Trophoblast cell (in vitro differentiated cells and primary cell): ENCODE results near the gene FBXO10.

Source experiments
- DNase-seq, 2 donors: peaks; one replicate each; pipeline ENCODE4 v3.0.0-alpha.2; 2016
- H2AFZ ChIP-seq: 2 replicates; pipeline ENCODE4 v1.6.1; 2013; ENCODE audit warnings: low read length, moderate library complexity, mild to moderate bottlenecking; ENCODE audit not compliant: insufficient read depth, poor library complexity
- H2AK5ac ChIP-seq: 2 replicates; pipeline ENCODE4 v1.6.1; 2013; ENCODE audit warnings: mild to moderate bottlenecking, low read length
- H2BK120ac ChIP-seq: 2 replicates; pipeline ENCODE4 v1.6.1; 2013; ENCODE audit warnings: low read length, mild to moderate bottlenecking, moderate library complexity; ENCODE audit not compliant: insufficient read depth, poor library complexity
- H2BK12ac ChIP-seq: 2 replicates; pipeline ENCODE4 v1.6.1; 2013; ENCODE audit warnings: mild to moderate bottlenecking, low read length, moderate library complexity
- H2BK5ac ChIP-seq: 2 replicates; pipeline ENCODE4 v1.6.1; 2013; ENCODE audit warnings: low read length, low read depth, moderate library complexity, mild to moderate bottlenecking; ENCODE audit not compliant: poor library complexity
- H3K14ac ChIP-seq: 2 replicates; pipeline ENCODE4 v1.6.1; 2013; ENCODE audit warnings: mild to moderate bottlenecking, low read length
- H3K18ac ChIP-seq: 2 replicates; pipeline ENCODE4 v1.6.1; 2013; ENCODE audit warnings: mild to moderate bottlenecking, low read length
- H3K23ac ChIP-seq: 2 replicates; pipeline ENCODE4 v1.6.1; 2013; ENCODE audit warnings: low read length
- H3K27ac ChIP-seq: 2 replicates; pipeline ENCODE4 v1.5.1; 2013; ENCODE audit warnings: low read depth, mild to moderate bottlenecking, inconsistent platforms, low read length, moderate library complexity
- H3K27me3 ChIP-seq: 2 replicates; pipeline ENCODE4 v1.6.1; 2013; ENCODE audit warnings: inconsistent platforms, mild to moderate bottlenecking, low read length, moderate library complexity; ENCODE audit not compliant: insufficient read depth
- H3K36me3 ChIP-seq, 2 experiments: 1 replicate in 1 of 2; 2 replicates in 1 of 2; pipeline ENCODE4 v1.6.1; 2013; ENCODE audit warnings: low read length in 2 of 2, mild to moderate bottlenecking in 2 of 2, moderate library complexity in 1 of 2; ENCODE audit not compliant: insufficient read depth in 2 of 2, control insufficient read depth in 1 of 2
- H3K4ac ChIP-seq: 2 replicates; pipeline ENCODE4 v1.6.1; 2013; ENCODE audit warnings: low read depth, mild to moderate bottlenecking, low read length, moderate library complexity
- H3K4me1 ChIP-seq, 2 experiments: 1 replicate in 1 of 2; 2 replicates in 1 of 2; pipeline ENCODE4 v1.6.1; 2013; ENCODE audit warnings: low read length in 2 of 2, mild to moderate bottlenecking in 2 of 2, moderate library complexity in 1 of 2; ENCODE audit not compliant: insufficient read depth in 2 of 2, control insufficient read depth in 1 of 2
- H3K4me2 ChIP-seq: 2 replicates; pipeline ENCODE4 v1.6.1; 2013; ENCODE audit warnings: inconsistent platforms, mild to moderate bottlenecking, low read length, moderate library complexity
- H3K4me3 ChIP-seq: 2 replicates; pipeline ENCODE4 v1.5.1; 2013; ENCODE audit warnings: mild to moderate bottlenecking, low read depth, low read length, inconsistent platforms
- H3K79me1 ChIP-seq: one replicate; pipeline ENCODE4 v1.6.1; 2013; ENCODE audit warnings: low read length
- H3K79me2 ChIP-seq: 2 replicates; pipeline ENCODE4 v1.6.1; 2013; ENCODE audit warnings: low read length, mild to moderate bottlenecking; ENCODE audit not compliant: control insufficient read depth, insufficient read depth, poor library complexity
- H3K9ac ChIP-seq: 2 replicates; pipeline ENCODE4 v1.6.1; 2013; ENCODE audit warnings: mild to moderate bottlenecking, low read length
- H3K9me3 ChIP-seq: 2 replicates; pipeline ENCODE4 v1.6.1; 2013; ENCODE audit warnings: low read depth, mild to moderate bottlenecking, control low read depth, inconsistent platforms, low read length; ENCODE audit not compliant: insufficient read depth
- H4K12ac ChIP-seq: 2 replicates; pipeline ENCODE4 v1.6.1; 2013; ENCODE audit warnings: low read depth, mild to moderate bottlenecking, low read length, moderate library complexity
- H4K8ac ChIP-seq: 2 replicates; pipeline ENCODE4 v1.6.1; 2013; ENCODE audit warnings: low read depth, mild to moderate bottlenecking, low read length, moderate library complexity
- H4K91ac ChIP-seq: one replicate; pipeline ENCODE4 v1.6.1; 2013; ENCODE audit warnings: low read depth, mild to moderate bottlenecking, low read length, moderate library complexity
- WGBS: extraction: QIAGEN DNeasy Blood & Tissue Kit; methylation state at CpG from one replicate; pipeline ENCODE4 v1.1.7; 2013; ENCODE audit warnings: missing lambda C conversion rate; ENCODE audit not compliant: insufficient read length, insufficient coverage; ENCODE audit errors: extremely low coverage; 5-methylcytosine and 5-hydroxymethylcytosine counted together

FBXO10 gene

GRCh38 chr9:37465249-37466036 lies 110.7 kb downstream of the FBXO10 start, which contains the start of gene ZBTB5:
Gene ZBTB5 (minus strand): TSS chr9:37465450. CDS start chr9:37442551, 22,899 bp downstream.
- Histone ChIP-seq H2AFZ (peak within 1 kb of the TSS; percentile 97), H3K23ac (no peak within 1 kb of the TSS), H3K4me1 (peaks cover 4 to 8% of the 10 kb centered on the region in 2 experiments), H3K14ac (peak within 1 kb of the TSS; percentile 91), H3K27ac (peak within 1 kb of the TSS; percentile 96), H3K4me3 (peak within 1 kb of the TSS; percentile 86), H3K79me2 (peaks cover 24% of the 10 kb centered on the region), H3K9me3 (no peaks in the 10 kb centered on the region), H2BK12ac (no peak within 1 kb of the TSS), H3K4me2 (peak within 1 kb of the TSS; percentile 77), H4K91ac (peak within 1 kb of the TSS; percentile 93), H4K12ac (peak within 1 kb of the TSS; percentile 96), H2BK5ac (peak within 1 kb of the TSS; percentile 96), H2AK5ac (peak within 1 kb of the TSS; percentile 42), H3K27me3 (no peaks in the 10 kb centered on the region), H3K79me1 (peaks cover 18% of the 10 kb centered on the region), H3K4ac (peak within 1 kb of the TSS; percentile 86), H3K9ac (peak within 1 kb of the TSS; percentile 74), H3K36me3 (no peaks in the 10 kb centered on the region), H2BK120ac (peak within 1 kb of the TSS; percentile 81), H3K18ac (peak within 1 kb of the TSS; percentile 86), H4K8ac (peak within 1 kb of the TSS; percentile 89)
- DNase-seq, result peak; percentile 99 to 100
- no CpG with 5 or more reads among the region's 52 CpGs for WGBS

GRCh38 chr9:37464426-37465248 lies 111.5 kb downstream of the FBXO10 start:
- Histone ChIP-seq H3K36me3 (no peaks in the 10 kb centered on the region), H3K9me3 (no peaks in the 10 kb centered on the region), H3K9ac (peak overlapping the region; percentile 74), H2AFZ (peak overlapping the region; percentile 64), H3K4ac (peak overlapping the region; percentile 86), H2BK5ac (peak overlapping the region; percentile 90), H3K18ac (peak overlapping the region; percentile 86), H4K8ac (peak overlapping the region; percentile 88), H2BK12ac (no peak overlapping the region), H3K4me1 (peaks cover 4 to 8% of the 10 kb centered on the region in 2 experiments), H3K23ac (no peak overlapping the region), H3K79me2 (peaks cover 24% of the 10 kb centered on the region), H3K4me3 (peak overlapping the region; percentile 86), H3K79me1 (peaks cover 18% of the 10 kb centered on the region), H3K27ac (peak overlapping the region; percentile 96), H3K4me2 (peak overlapping the region; percentile 77), H4K12ac (peak overlapping the region; percentile 96), H3K27me3 (no peaks in the 10 kb centered on the region), H4K91ac (peak overlapping the region; percentile 92), H2AK5ac (peak overlapping the region; percentile 21), H2BK120ac (peak overlapping the region; percentile 81), H3K14ac (peak overlapping the region; percentile 76)
- WGBS, result no CpG with 5 or more reads among the region's 47 CpGs
- DNase-seq, result peak; percentile 69 to 79

GRCh38 chr9:37464006-37464405 lies 112.2 kb downstream of the FBXO10 start:
- peak overlapping the region; percentile 92 for H3K4ac ChIP-seq
- no peak overlapping the region for H2BK12ac ChIP-seq
- H3K9me3 ChIP-seq, result no peaks in the 10 kb centered on the region
- no CpG with 5 or more reads among the region's 3 CpGs for WGBS
- no peak overlapping the region for H3K18ac ChIP-seq
- peak overlapping the region; percentile 55 for H3K4me2 ChIP-seq
- DNase-seq, result no peak
- H4K91ac ChIP-seq, result no peak overlapping the region
- H4K8ac ChIP-seq, result no peak overlapping the region
- H3K14ac ChIP-seq, result no peak overlapping the region
- no peaks in the 10 kb centered on the region for H3K27me3 ChIP-seq
- no peak overlapping the region for H2AK5ac ChIP-seq
- H3K27ac ChIP-seq, result peak overlapping the region; percentile 20
- H3K4me3 ChIP-seq, result no peak overlapping the region
- H3K79me1 ChIP-seq, result peaks cover 18% of the 10 kb centered on the region
- H4K12ac ChIP-seq, result no peak overlapping the region
- H3K9ac ChIP-seq, result no peak overlapping the region
- H3K36me3 ChIP-seq, result no peaks in the 10 kb centered on the region
- no peak overlapping the region for H2BK120ac ChIP-seq
- peaks cover 4 to 8% of the 10 kb centered on the region in 2 experiments for H3K4me1 ChIP-seq
- H2BK5ac ChIP-seq, result no peak overlapping the region
- no peak overlapping the region for H3K23ac ChIP-seq
- peaks cover 24% of the 10 kb centered on the region for H3K79me2 ChIP-seq
- H2AFZ ChIP-seq, result no peak overlapping the region
